ENCODE results near the gene MSANTD1.
A peak's percentile ranks its signal among the peaks of the same experiment; 100 is the strongest.
"Not testable (repeated sequence)": the region's sequence is repeated elsewhere in the genome, so short reads cannot be mapped to it uniquely, and the experiment has no call there.

The MSANTD1 gene

DNA sequence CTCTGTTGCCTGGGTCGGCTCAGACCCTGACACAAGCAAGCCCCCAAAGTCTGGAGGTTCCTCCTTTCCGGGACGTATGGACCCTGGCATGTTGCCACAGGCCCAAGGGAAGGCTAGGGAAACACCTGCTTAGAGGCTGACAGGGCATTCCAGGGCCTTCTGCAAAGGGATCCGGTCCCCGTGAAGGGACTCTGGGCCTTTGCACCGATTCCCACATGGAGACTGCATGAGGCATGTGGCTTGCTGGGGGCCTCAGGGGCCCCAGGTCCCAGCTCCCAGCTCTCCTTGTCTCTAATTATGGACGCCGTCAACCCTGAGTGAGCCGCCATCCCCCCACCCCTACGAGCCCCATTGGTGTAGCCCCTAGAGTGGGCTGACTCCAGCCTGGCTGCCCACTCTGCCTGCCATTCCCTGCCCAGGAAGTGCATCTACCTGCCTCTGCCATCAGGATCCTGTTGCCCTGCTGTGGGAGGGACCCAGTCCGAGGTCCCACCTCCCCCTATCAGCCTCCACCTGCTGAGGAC lies 39.7 kb downstream of the MSANTD1 start:
- DNase-seq (ENCODE audit: low read depth, low spot score): no peak

DNA sequence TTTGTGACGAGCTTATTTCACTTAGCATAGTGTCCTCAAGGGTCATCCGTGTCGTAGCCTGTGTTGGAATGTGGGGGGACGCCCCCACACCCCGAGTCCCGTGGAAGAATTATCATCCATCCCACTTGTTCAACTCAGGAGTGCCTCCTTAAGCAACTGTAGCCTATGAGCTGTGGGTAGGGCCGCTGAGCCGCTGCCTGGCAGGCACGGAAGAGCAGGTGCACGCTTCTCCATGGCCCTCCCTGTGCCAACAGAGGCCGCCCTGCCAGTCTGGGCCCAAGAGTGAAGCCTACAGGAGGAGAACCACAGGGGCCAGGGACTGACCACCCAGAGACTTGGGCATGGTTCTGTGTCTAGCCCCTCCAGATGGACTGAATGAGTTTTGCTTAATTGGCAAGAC lies 41.5 kb downstream of the MSANTD1 start:
- no peak for DNase-seq (ENCODE audit: low read depth, low spot score)

DNA sequence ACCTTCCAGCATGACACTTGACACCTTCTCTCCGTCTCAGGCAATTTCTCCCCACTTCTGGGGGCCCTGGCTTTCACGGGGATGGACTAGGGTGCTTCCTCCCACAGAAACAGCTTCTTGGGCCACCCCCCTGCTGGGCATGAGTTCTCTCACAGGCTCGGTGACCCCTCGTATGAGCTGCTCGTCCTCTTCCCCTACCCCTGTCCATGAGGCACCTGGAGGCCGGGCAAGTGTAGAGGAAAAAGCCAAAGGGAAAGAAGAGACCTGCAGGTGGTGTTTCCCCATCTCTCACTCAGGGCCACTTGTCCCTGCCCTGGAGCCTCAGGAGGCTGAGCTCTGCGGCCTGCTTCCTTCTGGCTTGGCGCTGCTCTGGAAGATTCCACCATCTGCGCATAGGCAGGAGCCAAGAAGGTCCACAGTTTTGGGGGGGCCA lies 41.9 kb downstream of the MSANTD1 start:
- DNase-seq (ENCODE audit: low read depth, low spot score): no peak

DNA sequence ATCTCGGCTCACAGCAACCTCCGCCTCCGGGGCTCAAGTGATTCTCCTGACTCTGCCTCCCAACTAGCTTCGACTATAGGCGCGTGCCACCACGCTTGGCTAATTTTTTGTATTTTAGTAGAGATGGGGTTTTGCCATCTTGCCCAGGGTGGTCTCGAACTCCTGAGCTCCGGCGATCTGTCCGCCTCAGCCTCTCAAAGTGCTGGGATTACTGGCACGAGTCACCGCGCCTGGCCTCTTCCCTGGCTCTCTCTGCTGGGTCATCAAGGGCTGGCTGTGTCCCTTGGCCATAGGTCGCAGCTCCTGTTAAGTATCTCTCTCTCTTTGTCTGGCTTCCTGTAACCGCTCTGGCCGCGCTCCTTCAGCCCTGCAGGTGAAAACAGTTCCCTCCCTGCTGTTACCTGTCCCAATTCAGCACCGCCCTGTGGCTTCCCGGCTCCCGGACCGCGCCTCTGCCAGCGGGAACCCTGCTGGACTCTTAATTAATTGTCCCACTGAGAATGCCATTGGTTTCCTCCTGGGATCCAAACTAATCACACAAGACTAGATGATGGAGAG lies 42.5 kb downstream of the MSANTD1 start:
- no peak for DNase-seq (ENCODE audit: low read depth, low spot score)

DNA sequence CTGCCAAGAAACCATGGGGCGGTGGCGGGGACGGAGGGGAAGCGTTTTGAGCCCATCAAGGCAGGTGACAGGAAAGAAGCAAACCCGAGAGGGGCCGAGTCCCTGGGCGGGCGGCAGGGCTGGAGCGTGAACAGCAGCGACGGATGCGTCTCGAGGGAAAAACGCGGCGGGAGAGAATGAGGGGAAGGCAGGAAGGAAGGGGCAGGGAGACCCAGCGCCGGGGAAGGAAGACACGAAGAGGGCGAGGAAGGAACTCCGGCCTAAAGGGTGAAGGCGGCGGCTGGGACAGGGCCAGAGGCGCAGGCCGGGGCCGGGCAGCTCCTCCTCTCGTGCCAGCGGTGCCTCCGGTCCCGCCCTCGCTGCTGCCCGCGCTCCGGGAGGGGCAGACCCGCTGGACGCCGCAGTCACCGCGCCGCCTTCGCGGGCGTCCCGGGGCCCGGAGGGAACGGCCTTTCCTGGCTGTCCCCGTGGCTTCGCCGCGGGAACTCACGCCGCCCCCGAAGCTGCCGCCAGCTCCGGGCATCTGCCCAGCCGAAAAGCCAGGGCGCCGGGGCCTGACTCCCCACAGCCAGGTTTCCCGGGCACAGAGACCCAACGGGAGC lies 43.1 kb downstream of the MSANTD1 start:
- no peak for DNase-seq (ENCODE audit: low read depth, low spot score)

DNA sequence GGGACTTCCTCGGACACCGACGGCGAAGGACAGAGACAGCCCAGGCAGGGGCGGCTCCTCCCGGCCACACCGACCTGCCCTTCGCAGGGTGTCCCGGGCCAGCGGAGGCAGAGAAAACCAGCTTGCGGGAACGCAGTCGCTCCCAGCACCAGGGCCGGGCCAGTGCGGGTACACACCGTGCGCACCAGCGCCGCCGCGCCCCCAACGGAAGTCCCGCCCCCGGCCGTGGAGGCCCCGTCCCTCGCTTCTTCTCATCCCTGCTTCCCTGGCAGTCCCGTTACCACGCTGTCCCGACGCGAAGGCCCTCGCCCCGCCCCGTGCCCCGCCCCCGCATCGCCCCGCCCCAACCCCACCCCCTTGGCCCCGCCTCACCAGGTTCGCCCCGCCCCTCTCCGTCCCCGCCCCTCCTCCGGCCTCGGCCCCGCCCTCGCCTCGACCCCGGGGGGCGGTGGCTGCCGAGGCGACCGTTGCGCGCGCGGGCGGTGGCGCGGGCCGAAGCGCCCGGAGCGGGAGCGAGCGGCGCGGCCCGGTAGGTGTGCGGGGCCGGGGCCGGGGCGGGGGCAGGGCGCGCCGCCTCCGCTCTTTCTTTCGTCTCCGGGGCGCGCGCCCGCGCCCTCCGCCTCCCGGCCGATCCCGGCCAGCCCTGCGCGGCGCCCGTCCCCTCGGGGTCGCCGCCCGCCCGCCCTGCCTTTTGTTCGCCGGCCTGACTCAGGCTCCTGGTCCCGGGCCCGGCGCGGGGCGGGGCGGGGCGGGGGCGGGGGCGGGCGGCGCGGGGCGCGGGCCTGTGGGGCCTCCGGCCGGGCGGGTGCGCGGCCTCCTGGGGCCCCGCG lies 43.8 kb downstream of the MSANTD1 start, which contains the start of gene RGS12:
TSS of gene RGS12 (plus strand) at position 451 of the 830 bp plus-strand sequence. CDS start 23,150 bp downstream, outside the sequence.
- DNase-seq (ENCODE audit: low read depth, low spot score): peak; percentile 71

DNA sequence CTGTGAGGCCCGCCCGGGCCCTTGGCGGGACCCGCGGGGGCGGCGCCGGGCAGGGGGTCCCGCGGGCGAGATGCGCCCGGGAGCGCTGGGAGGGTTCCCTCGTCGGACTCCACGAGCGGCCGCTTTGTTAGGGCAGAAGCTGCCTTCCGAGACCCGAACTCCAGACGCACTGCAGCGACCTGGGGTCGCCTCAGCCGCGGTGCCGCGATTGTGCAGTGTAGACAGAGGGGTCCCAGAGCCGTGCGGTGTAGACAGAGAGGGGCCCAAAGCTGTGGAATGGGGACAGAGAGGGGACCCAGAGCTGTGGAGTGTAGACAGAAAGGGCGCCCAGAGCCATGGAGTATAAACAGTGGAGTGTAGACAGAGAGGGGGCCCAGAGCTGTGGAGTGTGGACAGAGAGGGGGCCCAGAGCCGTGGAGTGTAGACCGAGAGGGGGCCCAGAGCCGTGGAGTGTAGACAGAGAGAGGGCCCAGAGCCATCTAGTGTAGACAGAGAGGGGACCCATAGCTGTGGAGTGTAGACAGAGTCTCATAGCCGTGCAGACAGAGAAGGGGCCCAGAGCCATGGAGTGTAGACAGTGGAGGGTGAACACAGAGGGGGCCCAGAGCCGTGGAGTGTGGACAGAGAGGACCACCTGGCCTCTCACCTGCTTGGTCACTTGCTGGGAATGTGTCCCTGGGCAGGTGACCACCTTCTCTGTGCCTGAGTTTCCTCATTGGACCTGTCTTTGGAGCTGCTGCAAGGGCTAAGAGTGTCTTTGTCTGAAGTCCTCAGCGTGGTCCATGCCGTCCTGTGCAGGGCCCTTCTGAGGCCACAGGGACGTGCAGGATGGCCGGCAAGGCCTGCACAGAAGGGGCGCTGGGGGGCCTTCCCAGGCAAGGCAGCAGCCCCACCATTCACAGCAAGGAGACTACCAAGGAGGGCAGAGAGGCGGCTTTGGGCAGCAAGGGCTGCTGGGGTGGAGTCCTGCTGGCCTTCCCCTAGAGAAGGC lies 44.7 kb downstream of the MSANTD1 start:
- no peak for DNase-seq (ENCODE audit: low read depth, low spot score)

DNA sequence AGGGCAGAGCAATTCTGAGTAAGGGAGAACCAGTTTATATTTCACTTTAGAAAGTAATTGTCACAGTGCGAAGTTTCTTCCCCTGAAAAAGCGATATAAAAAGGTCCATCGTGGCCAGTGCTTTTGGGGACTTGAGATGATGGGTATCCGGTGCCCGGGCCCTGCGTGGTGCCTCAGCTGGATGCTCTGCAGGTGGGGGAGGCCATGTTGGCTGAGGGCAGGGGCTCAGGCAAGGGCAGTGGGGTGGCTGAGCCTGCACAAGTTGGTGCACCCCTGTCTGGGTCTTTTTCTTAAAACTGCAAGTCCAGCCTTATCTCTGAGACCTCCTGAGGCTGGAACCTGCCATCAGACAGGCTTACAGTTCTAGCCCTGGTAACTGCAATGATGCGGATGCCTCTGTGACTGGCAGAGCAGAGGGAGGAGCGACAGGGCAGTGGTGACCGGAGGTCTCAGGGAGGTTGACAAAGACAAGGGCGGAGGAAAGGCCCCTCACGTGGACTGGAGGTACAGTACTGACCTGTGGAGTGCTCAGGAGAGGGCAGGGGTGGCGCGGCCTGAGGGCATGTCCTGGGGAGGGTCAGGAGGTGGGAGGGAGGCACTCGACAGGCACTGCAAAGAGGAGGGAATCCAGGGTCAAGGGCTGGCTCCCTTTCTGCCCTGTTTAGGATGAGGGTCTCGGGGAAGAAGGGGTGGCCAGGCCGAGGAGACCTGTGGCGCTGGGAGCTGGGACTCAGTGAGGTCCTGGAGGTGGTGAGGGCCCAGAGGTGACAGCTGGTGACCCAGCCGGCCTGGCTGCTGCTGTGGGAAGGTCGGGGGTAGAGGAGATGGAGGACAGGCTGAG lies 45.7 kb downstream of the MSANTD1 start:
- no peak for DNase-seq (ENCODE audit: low read depth, low spot score)

DNA sequence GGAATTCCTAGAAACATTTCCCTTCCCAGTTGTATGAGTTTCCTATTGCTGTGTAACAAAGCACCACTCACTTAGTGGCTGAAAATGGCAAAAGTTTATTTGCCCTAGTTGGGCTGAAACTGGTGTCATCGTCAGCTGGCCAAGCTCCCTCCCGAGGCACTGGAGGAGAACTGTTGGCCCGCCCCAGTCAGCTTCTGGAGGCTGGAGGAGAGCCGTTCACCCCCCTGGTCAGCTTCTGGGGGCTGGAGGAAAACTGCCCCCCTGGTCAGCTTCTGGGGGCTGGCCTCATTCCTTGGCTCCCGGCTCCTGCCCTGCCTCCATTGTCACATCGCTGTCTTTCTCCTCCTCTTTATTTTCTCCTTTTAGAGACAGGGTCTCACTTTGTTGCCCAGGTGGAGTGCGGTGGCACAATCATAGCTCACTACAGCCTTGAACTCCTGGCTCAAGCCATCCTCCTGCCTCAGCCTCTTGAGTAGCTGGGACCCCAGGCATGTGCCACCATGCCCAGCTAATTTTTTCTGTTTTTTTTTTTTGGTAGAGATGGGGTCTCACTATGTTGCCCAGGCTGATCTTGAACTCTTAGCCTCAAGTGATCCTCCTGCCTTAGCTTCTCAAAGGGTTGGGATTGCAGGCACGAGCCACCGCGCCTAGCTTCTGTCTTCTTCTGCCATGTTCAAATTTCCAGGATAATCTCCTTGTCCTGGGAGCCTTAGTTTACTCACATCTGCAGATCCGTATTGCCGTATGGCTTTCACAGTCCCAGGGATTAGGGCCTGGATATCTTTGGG lies 47.1 kb downstream of the MSANTD1 start:
- DNase-seq (ENCODE audit: low read depth, low spot score): no peak

DNA sequence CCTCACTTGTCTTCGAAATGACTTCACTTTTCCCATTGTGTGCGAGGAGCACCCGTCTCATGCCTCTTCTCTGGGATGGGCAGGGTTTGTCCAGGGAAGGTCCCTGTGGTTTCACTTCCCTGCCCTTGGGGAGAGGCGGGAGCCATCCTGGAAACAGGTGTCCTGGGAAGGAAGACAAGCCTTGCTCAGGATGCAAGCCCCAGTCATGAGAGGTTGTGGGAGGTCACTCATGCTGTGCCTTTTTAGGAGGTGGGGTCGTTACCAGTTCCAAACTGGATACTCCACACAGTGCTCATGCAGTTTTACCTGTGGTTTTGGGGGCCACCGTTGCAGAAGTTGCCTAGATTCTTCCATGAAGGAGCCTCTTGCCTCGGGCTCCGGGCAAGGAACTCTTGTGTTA lies 47.7 kb downstream of the MSANTD1 start:
- no peak for DNase-seq (ENCODE audit: low read depth, low spot score)

DNA sequence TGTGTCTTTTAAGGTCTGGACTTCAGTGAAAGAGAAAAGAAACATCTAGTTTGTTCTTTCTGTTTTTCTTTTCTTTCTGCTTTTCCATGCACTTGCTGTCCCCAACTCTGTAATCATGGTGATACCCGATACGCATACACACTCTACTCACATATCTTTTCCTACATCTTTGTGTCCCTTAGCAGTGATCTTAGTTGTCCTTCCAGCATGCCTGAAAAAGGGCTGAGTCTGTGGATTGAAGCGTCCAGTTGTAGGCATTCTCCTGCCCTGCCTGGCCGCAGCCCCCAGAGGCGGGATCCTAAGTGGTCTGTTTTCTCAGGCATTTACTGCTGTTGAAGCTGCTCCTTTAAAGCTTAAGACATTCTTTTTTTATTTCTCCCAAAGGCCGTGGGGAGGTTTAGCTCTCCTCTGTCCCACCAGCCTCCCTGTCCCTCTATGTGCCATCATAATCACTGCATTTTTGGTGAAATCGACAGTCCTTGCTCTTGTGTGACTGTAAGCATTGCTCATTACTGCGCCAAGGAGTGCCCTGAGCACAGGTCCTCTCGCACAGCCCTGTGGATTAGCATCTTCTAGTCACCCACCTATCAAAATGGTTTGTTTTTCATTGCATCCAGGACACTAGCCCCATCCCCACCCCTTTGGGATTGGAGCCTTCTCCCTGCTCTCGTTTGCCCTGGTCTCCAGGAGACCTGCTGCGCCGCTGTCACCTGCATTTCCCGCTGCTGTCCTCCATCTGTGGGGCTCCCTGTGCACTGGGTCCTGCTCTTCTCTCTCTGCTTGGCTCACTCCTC lies 48.3 kb downstream of the MSANTD1 start:
- no peak for DNase-seq (ENCODE audit: low read depth, low spot score)

DNA sequence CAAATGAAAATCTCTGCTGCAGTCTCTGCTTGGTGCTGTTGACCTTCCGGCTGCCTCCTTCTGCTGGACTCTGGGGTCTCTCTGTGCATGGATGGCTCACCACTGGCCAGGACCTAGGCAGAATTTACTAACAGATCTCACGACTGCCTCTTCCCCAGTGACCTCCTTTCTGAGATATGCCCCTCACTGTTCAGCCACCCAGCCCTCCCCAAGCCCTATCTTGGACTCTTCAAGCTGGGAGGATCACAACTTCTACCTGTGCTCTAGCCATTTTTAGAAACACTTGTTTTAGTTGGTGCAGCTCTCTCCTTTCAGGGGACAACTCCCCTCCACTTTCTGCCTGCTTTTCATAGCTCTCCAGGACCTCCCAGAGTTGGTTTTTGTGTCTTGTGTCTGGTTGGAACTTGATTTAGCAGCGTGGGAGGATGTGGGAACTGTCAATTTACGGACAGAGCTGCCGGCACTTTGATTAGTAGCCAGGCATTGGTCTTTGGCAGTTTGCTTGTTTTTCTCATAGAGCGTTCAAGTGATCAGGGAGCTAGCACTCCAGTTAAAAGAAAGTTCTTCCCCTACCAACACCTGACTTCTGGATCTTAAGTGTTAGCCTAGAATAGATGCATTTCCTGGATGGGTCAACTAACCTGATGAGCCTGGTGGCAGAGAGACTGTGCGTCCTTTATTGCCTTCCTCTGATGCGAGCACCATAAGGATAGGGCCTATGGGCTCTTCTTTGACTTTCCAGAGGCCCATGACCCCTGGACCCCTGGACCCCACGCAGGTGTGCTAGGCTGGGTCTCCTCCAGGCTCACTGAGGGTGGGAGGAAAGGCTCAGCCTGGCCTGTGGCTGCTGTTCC lies 50.4 kb downstream of the MSANTD1 start:
- no peak for DNase-seq (ENCODE audit: low read depth, low spot score)

DNA sequence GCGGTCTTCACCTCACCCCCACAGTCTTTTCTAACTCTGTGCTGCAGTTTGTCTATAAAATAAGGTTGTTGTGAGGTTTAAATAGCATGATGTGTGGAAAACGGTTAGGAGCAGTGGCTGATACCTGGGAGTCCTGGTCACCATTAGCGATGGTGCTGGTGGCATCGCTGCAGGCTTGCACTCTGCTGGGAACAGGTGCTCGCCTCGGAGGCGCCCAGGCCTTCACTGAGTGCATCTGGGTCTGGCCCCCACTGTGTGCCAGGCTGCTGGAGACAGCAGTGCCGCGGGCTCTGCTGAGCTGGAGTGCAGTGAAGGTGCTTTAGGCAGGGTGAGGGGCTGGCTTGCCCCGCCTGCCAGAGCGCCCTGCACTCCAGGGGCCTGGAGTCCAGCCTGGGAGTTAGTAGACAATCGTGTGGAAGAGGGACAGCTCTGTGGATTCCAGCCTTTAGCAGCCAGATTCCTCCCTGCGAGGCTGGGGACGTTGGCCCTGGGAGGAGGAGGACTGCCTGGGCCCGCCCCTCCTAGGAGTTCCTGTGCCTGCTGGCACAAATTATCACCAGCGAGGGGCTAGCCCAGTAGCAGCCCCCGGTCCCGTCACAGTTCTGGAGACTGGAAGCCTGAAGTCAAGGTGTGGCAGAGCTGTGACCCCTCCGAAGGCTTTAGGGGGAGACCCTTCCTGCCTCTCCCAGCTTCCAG lies 51.2 kb downstream of the MSANTD1 start:
- no peak for DNase-seq (ENCODE audit: low read depth, low spot score)

DNA sequence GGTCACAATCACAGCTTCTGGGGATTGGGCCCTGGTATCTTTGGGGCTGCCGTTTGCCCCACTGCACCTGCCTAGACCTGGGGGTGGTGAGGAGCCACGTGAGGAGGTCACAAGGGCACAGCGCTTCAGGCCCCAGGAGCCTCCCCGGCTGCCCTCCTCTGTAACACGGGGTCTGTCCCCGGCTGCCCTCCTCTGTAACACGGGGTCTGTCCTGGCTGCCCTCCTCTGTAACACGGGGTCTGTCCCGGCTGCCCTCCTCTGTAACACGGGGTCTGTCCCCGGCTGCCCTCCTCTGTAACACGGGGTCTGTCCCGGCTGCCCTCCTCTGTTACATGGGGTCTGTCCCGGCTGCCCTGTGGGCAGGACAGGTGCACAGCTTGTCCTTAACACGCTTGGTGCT lies 51.9 kb downstream of the MSANTD1 start:
- DNase-seq (ENCODE audit: low read depth, low spot score): not testable (repeated sequence)

DNA sequence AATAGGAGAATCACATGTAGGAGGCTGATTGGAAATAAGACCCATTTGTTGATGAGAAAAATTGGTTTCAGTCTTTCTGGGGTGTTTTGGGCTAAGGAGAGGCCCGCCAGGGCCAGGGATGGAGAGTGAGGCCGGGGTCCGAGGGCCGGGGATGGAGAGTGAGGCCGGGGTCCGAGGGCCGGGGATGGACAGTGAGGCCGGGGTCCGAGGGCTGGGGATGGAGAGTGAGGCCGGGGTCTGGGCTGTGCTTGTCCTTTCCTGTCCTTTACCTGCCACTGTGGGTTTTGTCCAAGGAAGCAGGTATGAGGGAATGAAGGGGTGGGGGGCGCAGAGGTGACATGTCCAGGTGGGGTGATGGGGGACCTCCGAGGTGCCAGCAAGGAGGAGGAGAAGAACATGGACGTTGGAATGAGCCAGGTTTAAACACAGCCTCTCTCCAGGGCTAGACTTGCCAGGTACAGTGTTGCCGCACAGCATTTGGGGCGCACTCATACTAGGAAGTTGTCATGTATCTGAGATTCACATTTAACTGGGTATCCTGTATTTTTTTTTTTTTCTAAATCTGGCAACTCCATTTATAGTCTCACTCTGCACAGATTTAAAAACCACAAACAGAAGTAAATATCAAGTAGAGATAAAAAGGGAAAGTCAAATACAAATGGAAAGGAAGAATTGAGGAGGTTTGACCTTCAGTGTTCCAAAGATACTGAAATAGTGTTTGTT lies 52.7 kb downstream of the MSANTD1 start:
- no peak for DNase-seq (ENCODE audit: low read depth, low spot score)

DNA sequence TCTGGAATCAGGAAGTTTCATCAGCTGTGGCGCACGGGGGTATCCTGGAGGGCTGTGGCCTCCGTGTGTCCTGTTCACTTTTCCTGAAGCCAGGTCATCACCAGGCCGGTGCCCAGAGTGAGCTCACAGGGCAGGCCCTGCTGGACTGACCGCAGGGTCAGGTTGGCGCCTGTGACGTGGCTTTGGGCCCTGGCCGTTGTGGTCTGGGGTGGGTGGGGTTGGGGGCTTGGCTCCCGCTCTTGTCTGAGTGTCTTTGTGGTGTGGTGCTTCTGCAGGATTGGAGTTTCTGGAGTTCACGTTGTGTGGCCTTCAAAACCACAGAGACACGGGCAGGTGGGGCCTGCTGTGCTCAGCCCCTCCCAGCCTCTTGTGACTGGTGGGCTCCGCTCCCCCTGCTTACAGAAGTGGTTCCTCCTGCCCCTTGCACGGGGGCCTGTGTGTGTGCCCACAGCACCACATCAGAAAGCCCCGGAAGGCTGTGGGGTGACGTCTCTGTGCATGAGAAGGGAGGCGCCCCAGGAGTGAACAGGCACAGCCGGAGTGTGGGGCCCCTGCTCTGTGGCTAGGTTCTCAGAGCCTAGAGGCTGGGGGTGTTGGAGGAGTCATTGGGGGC lies 53.3 kb downstream of the MSANTD1 start:
- no peak for DNase-seq (ENCODE audit: low read depth, low spot score)

All from brain pericyte (primary cell).